Choroid plexus epithelial cell (primary cell): Measurements from ENCODE around the gene RHOV.

Experiments used
- DNase-seq: peaks from one replicate; pipeline ENCODE4 v3.0.0-alpha.2; 2010; ENCODE audit warnings: low read depth
- H3K4me3 ChIP-seq: 2 replicates; pipeline ENCODE4 v1.5.1; 2011; ENCODE audit warnings: low read depth, mild to moderate bottlenecking, control low read depth, low read length, moderate library complexity
- TF ChIP-seq, protein P1 (sequence below): conservative IDR thresholded peaks from 2 replicates; pipeline ENCODE4 v1.5.1; 2011; ENCODE audit warnings: low read depth, mild to moderate bottlenecking, control low read depth, inconsistent platforms, low read length, moderate library complexity

Gene RHOV

GRCh38 chr15:40858706-40859105 is 15.3 kb downstream of the RHOV start:
- no peak for DNase-seq
- no peak overlapping the region for H3K4me3 ChIP-seq
- TF ChIP-seq, protein P1, sequence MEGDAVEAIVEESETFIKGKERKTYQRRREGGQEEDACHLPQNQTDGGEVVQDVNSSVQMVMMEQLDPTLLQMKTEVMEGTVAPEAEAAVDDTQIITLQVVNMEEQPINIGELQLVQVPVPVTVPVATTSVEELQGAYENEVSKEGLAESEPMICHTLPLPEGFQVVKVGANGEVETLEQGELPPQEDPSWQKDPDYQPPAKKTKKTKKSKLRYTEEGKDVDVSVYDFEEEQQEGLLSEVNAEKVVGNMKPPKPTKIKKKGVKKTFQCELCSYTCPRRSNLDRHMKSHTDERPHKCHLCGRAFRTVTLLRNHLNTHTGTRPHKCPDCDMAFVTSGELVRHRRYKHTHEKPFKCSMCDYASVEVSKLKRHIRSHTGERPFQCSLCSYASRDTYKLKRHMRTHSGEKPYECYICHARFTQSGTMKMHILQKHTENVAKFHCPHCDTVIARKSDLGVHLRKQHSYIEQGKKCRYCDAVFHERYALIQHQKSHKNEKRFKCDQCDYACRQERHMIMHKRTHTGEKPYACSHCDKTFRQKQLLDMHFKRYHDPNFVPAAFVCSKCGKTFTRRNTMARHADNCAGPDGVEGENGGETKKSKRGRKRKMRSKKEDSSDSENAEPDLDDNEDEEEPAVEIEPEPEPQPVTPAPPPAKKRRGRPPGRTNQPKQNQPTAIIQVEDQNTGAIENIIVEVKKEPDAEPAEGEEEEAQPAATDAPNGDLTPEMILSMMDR, result no peak

DNA sequence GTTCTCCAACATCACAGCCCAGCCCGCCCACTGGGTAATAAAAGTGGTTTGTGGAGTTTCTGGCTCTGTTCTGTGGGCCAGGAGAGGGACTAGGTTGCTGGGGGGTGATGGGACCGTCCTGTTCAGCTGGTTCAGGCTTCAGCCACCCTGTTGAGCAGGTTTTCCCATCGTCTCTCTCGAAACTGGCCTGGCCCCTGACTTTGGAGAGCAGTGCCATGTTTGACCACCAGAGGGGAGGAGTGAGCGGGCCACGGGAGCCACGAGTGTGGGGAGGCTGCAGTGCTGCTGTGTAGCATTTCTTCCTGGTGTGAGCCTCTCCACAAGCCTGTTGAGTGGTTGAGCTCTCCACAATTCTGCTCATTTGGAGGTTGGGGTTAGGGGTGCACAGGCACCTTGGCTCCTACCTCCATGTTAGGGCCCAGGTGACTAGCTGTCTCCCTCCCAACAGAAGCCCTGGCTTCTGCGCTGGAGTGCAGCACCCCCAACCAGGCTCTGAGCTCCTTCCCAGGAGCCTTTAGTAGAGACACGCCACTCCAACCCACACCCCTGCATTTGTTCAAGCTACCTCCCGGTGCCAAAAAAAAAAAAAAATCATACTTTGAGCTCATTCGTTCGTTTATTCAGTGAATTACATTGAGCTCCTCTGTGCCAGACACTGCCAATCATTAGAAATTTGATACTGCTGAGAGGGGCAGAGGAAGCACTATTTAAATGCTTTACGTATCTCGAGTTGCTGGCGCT is 16.3 kb downstream of the RHOV start:
- DNase-seq, result peak; percentile 75
- H3K4me3 ChIP-seq, result no peak overlapping the region
- TF ChIP-seq, protein P1, result peak; percentile 98

DNA sequence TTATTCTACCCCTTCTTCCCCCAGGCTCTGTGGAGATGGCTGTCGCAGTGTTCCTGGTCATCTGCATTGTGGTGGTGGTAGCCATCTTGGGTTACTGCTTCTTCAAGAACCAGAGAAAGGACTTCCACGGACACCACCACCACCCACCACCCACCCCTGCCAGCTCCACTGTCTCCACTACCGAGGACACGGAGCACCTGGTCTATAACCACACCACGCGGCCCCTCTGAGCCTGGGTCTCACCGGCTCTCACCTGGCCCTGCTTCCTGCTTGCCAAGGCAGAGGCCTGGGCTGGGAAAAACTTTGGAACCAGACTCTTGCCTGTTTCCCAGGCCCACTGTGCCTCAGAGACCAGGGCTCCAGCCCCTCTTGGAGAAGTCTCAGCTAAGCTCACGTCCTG is 17.3 kb downstream of the RHOV start:
- no peak overlapping the region for H3K4me3 ChIP-seq
- DNase-seq, result no peak

DNA sequence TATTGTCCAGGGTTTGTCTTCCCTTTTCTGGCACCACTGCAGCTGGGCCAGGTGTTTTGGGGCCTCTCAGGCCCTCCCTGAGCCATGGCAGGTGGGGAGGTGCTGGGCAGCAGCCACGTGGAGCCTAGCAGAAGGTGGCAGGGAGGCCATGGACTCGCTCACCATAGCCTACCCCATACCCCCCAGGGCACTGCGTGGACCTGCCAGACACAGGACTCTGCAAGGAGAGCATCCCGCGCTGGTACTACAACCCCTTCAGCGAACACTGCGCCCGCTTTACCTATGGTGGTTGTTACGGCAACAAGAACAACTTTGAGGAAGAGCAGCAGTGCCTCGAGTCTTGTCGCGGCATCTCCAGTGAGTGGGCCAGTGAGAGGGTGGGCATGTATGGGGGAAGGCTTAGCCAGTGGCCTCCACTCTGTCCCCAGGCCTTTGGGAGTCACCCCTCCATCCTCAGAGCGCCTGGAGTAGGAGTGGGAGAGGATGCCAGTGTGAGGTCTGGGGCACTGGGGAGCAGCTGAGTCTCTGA is 18.3 kb downstream of the RHOV start:
- DNase-seq, result no peak
- TF ChIP-seq, protein P1, result no peak
- H3K4me3 ChIP-seq, result no peak overlapping the region

More for the DNA sequence above, 17.3 kb downstream of the RHOV start:
- TF ChIP-seq, protein P1, result no peak

GRCh38 chr15:40854161-40854560 is 19.9 kb downstream of the RHOV start:
- no peak overlapping the region for H3K4me3 ChIP-seq
- DNase-seq, result no peak
- TF ChIP-seq, protein P1, result no peak

DNA sequence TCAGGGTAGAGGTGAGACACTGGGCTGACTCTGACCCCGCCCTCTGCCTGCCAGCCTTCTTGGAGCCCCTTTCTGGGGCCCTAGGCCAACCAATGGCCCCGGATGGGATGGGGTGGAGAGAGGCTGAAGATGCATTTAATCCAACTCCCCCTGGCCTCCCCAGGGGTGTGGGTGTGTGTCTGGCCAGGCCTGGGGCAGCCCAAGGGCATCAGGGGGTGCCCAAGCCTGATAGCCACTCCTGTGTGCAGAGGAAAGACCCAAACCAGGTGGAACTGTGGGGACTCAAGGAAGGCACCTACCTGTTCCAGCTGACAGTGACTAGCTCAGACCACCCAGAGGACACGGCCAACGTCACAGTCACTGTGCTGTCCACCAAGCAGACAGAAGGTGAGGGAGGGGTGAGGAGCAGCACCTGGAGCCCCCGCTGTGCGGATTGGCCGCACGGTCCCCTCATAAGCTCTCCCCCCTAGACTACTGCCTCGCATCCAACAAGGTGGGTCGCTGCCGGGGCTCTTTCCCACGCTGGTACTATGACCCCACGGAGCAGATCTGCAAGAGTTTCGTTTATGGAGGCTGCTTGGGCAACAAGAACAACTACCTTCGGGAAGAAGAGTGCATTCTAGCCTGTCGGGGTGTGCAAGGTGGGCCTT is 20.7 kb downstream of the RHOV start:
- H3K4me3 ChIP-seq, result no peak overlapping the region
- DNase-seq, result no peak
- TF ChIP-seq, protein P1, result no peak

DNA sequence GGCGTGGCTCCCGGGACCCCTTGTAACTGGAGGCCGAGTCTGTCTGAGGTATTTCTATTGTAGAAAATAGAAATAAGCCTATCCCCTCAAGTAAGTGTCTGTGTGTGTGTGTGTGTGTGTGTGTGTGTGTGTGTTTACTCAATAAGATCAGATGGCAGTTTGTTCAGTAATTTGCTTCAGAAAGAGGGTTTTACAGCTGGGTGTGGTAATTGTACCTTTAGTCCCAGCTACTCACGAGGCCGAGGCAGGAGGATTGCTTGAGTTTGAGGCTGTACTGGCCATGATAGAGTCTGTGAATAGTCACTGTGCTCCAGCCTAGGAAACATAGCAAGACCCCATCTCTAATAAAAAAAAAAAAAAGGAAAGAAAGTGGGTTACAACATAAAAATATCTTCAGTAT is 21.5 kb downstream of the RHOV start:
- DNase-seq, result no peak
- TF ChIP-seq, protein P1, result no peak
- no peak overlapping the region for H3K4me3 ChIP-seq
